GM18517 (cell line): ENCODE results near the gene FAM131A.

Experiments
- ATAC-seq: cut with Tn5 transposase; IDR thresholded peaks from one replicate; pipeline ENCODE4 v1.9.1; 2021; ENCODE audit warnings: mild to moderate bottlenecking, moderate library complexity; ENCODE audit not compliant: unreplicated experiment

FAM131A gene

GRCh38 chr3:184389384-184389783, 52.0 kb downstream of the FAM131A start:
- no peak for ATAC-seq

GRCh38 chr3:184389935-184390528, 52.6 kb downstream of the FAM131A start:
- no peak for ATAC-seq

GRCh38 chr3:184391266-184391665, 53.9 kb downstream of the FAM131A start:
- ATAC-seq, result no peak

GRCh38 chr3:184395320-184395660, 57.9 kb downstream of the FAM131A start:
- no peak for ATAC-seq
